SK-N-DZ (cell line): ENCODE data around the gene NRIP3.

Experiments used
- DNase-seq: peaks from one replicate; pipeline ENCODE4 v3.0.0-alpha.2; 2015; ENCODE audit warnings: low spot score
- small RNA-seq, 2 experiments: library from RNA; depleted of rRNA; stranded (forward); fragments of <200 nt; gene quantifications; one replicate each; pipeline ENCODE3, GENCODE V24; 2014

NRIP3 gene

DNA sequence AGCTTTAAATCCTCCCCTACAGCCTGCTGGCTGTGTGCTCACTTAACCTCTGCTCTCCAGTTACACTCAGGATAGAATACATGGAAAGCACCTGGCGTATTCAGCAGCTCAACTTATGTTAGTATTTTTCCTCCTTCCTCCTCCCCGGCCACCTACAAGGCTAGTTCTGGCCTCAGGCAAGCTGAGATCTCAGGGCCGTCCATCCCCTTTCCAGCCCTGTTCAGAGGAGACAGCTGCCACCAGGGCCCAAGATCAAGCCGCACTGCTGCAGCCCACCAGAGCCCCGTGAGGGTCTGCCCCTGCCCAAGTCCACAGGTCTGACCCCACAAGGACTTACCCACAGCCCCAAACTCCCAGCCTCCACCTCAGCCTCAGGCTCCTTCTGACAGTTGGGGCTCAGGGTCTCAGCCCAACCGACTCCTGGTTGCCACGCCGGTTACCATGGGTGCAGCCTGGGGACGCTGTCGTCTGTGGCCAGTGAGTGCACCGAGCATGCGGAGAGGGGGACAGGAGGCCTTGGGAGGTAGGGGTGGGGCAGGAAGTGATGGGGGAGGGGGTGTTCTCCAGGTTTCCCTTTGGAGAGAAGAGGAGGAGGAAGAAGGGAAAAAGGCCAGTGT, 71.1 kb downstream of the NRIP3 start, which contains the start of gene C11orf16:
C11orf16 (minus strand) TSS at position 384 of the 617 bp plus-strand sequence. CDS start 639 bp downstream, outside the sequence.
- DNase-seq = no peak

Small RNA genes lying within 50 kb of the gene (small RNA-seq; reads per million reads assigned to genes)
- 0 reads per million in 2 experiments for gene RF00019
